Measurements from ENCODE around the gene SLC16A5.
"Not testable (repeated sequence)": the region's sequence is repeated elsewhere in the genome, so short reads cannot be mapped to it uniquely, and the experiment has no call there.

SLC16A5 gene

DNA sequence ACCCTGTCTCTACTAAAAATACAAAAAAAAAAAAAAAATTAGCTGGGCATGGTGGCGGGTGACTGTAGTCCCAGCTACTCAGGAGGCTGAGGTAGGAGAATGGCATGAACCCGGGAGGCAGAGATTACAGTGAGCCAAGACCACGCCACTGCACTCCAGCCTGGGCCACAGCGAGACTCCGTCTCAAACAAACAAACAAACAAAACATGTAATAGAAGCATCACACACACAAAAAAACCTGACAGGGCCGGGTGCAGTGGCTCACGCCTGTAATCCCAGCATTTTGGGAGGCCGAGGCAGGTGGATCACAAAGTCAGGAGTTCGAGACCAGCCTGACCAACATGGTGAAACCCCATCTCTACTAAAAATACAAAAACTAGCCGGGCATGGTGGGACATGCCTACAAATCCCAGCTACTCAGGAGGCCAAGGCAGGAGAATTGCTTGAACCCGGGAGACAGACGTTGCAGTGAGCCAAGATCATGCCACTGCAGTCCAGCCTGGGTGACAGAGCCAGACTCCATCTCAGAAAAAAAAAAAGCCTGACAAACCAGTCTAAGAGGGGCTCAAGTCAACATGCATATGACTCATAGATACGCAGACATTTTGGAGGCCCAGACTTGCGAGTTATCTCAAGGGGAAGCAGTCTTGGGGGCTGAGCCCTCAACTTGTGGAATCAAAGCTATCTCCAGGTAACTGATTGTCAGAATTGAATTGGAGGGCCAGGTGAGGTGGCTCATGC, 46.0 kb downstream of the SLC16A5 start:
- not testable (repeated sequence) for DNase-seq (ENCODE audit: low read depth)

DNA sequence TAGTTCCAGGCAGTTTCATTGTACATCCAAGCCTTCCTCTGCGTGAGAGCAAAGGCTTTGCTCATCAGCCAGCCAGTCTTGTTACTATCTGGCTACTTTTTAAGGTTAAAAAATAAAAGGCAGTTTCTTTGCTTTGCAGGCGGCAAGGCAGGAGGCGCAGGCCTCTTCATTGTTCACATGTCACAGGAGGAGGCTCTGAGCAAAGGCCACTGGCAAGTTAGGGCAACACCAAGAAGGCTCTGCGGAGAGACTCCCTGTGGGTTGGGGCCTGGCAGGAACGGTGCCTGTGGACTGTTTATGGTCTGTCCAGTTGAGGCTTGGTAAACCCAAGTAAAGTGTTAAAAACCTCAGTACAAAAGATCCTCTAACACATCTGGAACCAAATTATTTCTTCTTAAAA, 47.7 kb downstream of the SLC16A5 start:
- DNase-seq (ENCODE audit: low read depth): no peak

DNA sequence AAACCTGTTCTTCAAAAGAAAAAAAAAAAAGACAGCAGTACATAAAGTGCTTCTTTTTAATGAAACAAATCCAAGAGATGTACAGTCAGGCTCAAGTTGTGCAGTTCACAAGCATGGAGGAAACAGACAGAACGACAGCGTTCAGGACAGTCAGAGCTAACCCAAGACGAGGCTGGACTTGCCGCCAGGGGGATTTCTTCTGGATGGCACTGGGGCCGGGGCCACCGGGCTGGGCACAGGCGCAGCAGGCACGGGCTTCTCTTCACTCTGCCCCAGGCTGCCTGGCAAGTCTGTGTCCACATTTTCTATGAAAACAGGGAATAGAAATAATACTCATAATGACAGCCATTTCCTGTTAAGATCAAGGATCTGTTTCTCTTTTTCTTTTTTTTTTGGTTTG, 48.2 kb downstream of the SLC16A5 start:
- DNase-seq (ENCODE audit: low read depth): no peak

- not testable (repeated sequence) for DNase-seq (ENCODE audit: low read depth)
These were observed 50.0 kb downstream of the SLC16A5 start for GRCh38 chr17:75137762-75138161.

DNA sequence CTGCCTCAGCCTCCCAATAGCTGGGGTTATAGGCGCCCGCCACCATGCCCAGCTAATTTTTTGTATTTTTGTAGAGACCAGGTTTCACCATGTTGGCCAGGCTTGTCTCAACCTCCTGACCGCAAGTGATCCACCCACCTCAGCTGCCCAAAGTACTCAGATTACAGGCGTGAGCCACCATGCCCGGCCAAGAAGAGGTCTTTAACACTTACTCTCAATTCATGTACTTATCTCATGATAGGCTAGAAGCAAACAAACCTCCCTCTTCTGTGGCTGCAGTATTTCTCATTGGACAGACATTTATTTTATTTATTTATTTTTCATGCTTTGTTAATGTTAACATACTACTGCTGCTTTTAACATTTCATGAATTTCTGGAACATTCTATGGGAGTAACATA, 50.8 kb downstream of the SLC16A5 start:
- no peak for DNase-seq (ENCODE audit: low read depth)

DNA sequence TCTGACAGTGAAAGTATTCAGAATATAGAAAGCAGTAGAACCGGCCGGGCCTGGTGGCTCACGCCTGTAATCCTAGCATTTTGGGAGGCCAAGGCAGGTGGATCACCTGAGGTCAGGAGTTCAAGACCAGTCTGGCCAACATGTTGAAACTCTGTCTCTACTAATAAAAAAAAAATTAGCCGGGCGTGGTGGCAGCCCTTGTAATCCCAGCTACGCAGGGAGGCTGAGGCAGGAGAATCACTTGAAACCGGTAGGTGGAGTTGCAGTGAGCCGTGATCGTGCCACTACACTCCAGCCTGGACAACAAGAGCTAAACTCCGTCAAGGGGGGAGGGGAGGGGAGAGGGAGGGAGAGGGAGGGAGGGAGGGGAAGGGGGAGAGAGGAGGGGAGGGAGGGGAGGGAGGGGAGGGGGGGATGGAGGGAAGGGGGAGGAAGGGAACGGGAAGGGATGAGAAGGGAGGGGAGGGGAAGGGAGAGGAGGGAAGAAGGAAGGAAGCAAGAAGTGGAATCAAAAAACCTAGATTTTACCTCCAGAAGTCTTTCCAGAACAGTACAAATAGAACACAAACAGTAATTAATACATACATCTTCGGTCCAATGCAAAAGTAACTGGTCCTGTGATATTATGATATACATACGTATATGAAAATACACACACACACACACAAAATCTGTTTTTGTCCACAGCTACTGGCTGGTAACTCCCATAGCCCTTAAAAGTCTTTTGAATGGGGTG, 54.6 kb downstream of the SLC16A5 start:
- no peak for DNase-seq (ENCODE audit: low read depth)

DNA sequence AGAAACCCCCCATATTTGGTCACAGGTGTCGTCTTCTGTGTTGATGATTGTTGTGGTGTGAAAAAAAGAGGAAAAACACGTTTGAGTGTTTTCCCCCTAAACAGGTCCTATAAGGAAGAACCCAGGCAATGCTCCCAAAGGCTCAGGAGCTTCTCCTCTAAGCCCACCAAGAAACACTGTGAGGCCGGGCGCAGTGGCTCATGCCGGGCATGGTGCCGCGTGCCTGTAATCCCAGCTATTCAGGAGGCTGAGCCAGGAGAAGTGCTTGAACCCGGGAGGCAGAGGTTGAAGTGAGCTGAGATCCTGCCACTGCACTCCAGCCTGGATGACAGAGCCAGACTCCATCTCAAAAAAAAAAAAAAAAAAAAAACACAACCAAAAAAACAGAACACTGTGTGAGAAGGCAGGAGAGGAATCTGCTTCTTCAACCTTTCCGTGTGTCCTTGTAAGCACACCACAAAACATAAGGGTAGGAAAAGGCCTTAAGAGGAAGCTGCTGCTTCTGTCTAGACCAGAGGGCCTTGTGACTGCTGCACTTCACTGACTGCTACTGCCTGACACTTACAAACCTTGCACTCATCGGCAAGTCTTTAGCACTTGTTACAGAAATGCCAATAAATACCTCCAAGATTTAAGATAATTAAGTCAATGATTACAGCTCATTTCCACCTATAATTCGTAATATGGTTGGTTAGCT, 57.2 kb downstream of the SLC16A5 start:
- no peak for DNase-seq (ENCODE audit: low read depth)

GRCh38 chr17:75146592-75146991, 58.8 kb downstream of the SLC16A5 start:
- no peak for DNase-seq (ENCODE audit: low read depth)

DNA sequence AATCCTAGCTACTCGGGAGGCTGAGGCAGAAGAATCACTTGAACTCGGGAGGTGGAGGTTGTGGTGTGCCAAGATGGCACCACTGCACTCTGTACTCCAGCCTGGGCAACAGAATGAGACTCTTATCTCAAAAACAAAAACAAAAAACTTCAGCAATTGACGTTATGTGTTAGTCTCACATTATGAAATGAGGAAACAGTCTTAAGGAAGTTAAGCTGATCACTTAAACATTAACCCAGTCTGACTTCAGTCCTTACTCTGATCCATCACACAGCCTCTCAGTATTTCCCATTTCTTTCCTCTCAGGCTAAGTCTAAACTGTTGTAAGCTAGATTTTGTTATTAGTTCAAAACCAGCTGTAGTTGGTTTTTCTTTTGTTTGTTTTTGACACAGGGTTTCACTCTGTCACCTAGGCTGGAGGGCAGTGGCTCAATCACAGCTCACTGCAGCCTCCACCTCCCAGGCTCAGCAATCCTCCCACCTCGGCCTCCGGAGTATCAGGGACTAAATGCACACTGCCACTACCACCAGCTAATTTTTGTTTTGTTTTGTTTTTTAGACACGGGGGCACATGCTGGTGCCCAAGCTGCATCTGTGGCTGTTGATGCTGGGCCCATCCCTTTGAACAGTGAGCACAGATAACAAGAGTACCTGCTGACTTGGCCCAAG, 60.3 kb downstream of the SLC16A5 start:
- DNase-seq (ENCODE audit: low read depth): no peak

DNA sequence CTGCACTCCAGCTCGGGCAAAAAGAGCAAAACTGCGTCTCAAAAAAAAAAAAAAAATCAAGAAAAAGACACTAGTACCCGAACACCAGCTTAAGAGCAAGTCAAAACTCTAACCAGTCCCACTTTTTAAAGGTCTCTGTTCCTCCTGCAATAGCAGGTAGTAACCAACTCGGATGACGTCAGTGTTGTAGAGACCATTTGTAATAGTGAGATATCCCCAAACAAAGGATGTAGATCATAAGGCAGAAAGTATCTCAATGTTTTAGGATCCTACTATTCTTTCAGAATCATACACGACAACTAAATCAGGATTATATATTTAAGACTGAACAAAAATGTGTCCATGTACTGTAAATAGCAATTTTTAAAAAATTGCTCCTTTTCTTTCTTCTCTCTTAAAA, 64.2 kb downstream of the SLC16A5 start:
- DNase-seq (ENCODE audit: low read depth): no peak

- no peak for DNase-seq (ENCODE audit: low read depth)
These were observed 64.8 kb downstream of the SLC16A5 start for GRCh38 chr17:75152523-75152921.

DNA sequence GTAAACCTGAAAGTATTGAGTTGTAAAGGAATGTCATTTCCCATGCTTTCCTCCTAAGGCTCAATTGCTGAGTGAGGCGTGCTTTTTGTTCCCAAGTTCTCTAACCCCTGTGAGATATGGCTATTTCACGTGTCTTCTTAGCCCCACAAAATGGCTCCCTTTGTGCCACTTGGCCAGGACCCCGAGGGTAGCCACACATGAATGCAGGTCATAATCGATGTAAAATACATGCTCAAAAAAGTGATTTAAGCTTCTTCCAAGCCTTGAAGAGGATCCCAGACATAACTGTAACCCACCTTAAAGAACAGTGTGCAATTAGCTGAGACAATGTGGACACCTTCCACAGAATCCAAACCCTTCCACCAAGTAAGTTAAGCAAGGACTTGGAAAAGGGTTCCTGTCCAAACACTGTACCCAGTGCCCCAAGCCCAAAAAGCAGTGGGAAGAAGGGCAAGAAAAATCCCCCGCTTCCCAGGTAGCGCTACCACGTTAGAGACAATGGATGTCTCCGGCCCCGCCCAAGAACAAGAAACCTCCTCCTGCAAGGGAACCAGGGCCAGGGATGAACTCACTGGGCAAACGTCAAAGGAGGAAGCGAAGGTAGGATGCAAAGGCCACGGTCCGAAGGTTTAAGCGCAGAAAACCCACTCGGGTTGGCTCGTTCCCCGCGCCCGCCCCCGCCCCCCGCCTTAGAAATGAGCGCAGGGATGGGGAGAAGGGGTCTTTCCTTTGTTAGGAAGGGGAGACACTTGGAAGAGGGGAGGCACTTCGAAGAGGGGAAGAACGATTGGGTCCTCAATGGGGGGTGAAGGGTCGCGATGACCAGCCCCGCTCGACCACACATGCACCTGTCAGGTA, 65.4 kb downstream of the SLC16A5 start:
- no peak for DNase-seq (ENCODE audit: low read depth)

GRCh38 chr17:75153780-75154194, 66.0 kb downstream of the SLC16A5 start:
- no peak for DNase-seq (ENCODE audit: low read depth)

DNA sequence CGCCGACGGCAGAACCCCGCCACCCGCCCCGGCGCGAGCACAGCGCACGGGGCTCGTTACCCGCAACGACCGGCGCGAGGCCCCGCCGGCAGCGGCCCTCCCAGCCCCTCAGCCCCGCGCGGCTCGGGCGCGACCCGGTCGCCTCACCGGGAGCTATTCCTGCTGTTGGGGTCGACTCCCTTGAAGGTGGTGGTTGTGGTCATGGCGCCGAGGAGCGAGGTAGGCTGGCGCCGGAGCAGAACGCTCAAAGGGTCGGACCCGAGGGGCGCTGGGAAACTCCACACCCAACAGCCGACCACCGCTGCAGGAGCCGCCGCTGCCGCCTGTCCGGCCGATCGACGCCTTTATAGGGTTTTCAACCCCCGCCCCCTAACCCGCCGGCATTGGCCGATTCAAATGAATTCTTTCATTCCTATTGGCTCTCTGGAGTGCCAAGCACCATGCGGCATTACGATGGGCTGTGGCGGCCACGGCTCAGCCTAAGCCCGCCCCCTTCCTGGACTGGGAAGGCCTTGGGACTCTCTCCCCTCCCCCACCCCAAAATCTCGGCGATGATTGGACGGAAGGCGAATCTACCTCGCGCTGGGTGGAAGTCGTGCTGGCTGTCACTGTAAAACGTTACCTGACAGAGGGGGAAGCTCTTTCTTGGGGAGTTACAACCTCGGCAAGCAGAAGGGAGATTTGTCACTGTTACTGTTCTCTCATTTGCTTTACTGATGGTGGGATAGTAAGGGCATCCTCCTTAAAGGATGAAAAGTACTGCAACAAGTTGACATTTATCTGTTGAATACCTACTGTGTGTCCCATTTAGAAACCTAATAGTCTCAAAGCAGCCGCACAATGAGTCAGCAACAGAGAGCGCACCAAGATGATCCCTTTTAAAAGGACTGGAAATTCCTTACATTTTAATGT, 66.7 kb downstream of the SLC16A5 start, which contains the start of gene JPT1:
JPT1 (minus strand) TSS at position 318 of the 912 bp plus-strand sequence; CDS start at position 203, 115 bp downstream.
- DNase-seq (ENCODE audit: low read depth): peak; percentile 94

DNA sequence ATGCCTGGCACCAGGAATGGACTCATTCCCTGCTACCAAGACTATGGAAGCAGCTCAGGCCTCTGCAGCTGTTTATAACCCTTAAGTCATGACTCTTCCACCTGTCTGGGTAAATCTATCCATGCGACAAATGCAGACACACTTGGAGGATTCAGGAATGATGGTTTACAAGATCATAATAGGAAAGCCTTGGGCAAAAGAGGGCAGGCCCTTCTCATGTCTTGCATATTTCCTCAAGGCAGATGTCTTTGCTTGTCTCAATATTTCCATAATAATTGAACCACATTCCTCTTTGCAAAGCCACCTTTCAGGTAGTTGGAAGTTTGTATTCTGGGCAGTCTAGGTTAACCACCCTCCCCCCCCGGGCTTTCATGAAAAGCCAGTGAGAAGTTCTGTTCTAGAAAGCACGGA, 67.4 kb downstream of the SLC16A5 start:
- DNase-seq (ENCODE audit: low read depth): no peak

All from stimulated activated CD8-positive, alpha-beta memory T cell treated with anti-CD3 and anti-CD28 coated beads, Interleukin-12 subunit alpha, Interleukin-12 subunit beta, amount 100 ng/mL, for 1 hour (primary cell).